Panc1 (cell line): Measurements from ENCODE around the gene SOHLH2.

Experiments
- POLR2AphosphoS5 ChIP-seq: IDR thresholded peaks from 2 replicates; pipeline ENCODE4 v1.6.1; 2012; ENCODE audit warnings: mild to moderate bottlenecking, low read depth, low read length, moderate library complexity
- REST ChIP-seq, 2 experiments: IDR thresholded peaks; 2 replicates each; pipeline ENCODE4 v1.6.1; 2011 to 2012; ENCODE audit warnings: low read depth in 2 of 2, control low read depth in 1 of 2, low read length in 1 of 2, mild to moderate bottlenecking in 1 of 2, moderate library complexity in 1 of 2; ENCODE audit not compliant: insufficient read depth in 1 of 2
- SIN3A ChIP-seq: IDR thresholded peaks from 2 replicates; pipeline ENCODE4 v1.6.1; 2012; ENCODE audit warnings: low read depth, mild to moderate bottlenecking, low read length, moderate library complexity, borderline replicate concordance; ENCODE audit not compliant: insufficient read depth
- TCF7L2 ChIP-seq: IDR thresholded peaks from 2 replicates; pipeline ENCODE4 v1.6.1; 2011; ENCODE audit warnings: mild to moderate bottlenecking, low read depth, low read length, inconsistent platforms
- TF ChIP-seq, protein P1 (sequence below): fragments of 450-650 bp; IDR thresholded peaks from 2 replicates; pipeline ENCODE4 v1.5.1; 2017; ENCODE audit warnings: mild to moderate bottlenecking

DNA sequence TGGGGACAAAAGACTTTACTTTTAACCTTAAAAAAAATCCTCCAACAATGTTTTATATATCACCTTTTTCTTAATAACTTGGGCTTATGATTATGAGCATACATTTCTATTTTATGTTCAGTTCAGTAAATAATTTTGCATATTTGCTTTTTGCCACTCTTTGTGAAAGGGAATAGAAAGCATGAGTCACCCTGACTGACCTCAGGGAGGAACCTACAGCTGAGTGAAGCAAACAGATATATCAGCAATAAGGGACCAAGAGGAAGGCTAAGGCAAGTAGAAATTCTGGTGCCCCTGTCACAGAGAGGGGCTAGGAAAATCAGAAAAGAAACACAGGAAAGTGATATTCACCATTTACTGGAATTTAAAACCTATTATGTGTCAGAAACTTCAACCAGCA, 37.2 kb upstream of the SOHLH2 start:
- TF ChIP-seq, protein P1, sequence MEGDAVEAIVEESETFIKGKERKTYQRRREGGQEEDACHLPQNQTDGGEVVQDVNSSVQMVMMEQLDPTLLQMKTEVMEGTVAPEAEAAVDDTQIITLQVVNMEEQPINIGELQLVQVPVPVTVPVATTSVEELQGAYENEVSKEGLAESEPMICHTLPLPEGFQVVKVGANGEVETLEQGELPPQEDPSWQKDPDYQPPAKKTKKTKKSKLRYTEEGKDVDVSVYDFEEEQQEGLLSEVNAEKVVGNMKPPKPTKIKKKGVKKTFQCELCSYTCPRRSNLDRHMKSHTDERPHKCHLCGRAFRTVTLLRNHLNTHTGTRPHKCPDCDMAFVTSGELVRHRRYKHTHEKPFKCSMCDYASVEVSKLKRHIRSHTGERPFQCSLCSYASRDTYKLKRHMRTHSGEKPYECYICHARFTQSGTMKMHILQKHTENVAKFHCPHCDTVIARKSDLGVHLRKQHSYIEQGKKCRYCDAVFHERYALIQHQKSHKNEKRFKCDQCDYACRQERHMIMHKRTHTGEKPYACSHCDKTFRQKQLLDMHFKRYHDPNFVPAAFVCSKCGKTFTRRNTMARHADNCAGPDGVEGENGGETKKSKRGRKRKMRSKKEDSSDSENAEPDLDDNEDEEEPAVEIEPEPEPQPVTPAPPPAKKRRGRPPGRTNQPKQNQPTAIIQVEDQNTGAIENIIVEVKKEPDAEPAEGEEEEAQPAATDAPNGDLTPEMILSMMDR: no peak
- TF ChIP-seq POLR2AphosphoS5 (no peak), REST (IDR thresholded peaks at IDR 0.05; ENCODE audit: insufficient read depth in 1 of 2, low read depth in 2 of 2, low read length in 1 of 2) (no peak), TCF7L2 (no peak), SIN3A (no peak)
